ENCODE data around the gene KIAA0753. TPM values are rescaled to one million over a fixed set of nuclear protein-coding genes. Genes with fewer than 3 reads are reported as not detected.

The KIAA0753 gene
- total RNA-seq, 1 donor from 2014 or later: 24.7 TPM

GRCh38 chr17:6610011-6610410, 30.5 kb downstream of the KIAA0753 start:
- peaks cover 77% of the 10 kb centered on the region for H3K36me3 Mint-ChIP-seq (ENCODE audit: low read depth)
- H3K9me3 Mint-ChIP-seq: no peaks in the 10 kb centered on the region
- CTCF ChIA-PET: no interaction called here
- no peak for TF ChIP-seq CTCF (IDR thresholded peaks at IDR 0.05)
- no peak for DNase-seq
- H3K27me3 Mint-ChIP-seq: no peaks in the 10 kb centered on the region
- no peaks in the 10 kb centered on the region for H3K4me1 Mint-ChIP-seq
- H3K4me3 Mint-ChIP-seq: no peak overlapping the region
- POLR2A ChIA-PET: no interaction called here
- intact Hi-C loops (cut with micrococcal nuclease): no loop called here
- H3K27ac Mint-ChIP-seq: no peak overlapping the region
- no peak for ATAC-seq (ENCODE audit: low read depth)

DNA sequence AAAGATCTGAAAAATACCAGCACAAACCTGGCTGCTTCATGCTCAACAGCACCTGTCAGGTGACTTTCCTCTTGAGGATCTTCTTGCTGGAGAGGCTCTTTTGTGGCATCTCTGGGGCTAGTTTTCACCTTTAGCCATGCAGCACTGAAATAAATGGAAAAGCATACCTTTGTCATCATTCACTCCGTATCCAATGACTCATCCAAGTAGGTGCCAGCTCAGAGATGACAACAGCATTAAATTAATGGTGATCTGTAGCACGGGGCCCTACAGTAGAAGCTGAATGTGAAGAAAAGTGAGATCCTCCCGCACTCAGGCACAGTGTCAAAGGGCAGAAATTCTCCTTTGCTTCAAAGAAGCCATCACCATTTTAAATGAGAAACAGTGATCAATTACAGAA, 32.2 kb downstream of the KIAA0753 start:
- DNase-seq (no peak), ATAC-seq (ENCODE audit: low read depth) (no peak)
- CTCF ChIA-PET: no interaction called here
- TF ChIP-seq CTCF (IDR thresholded peaks at IDR 0.05): no peak
- H3K27ac Mint-ChIP-seq: no peak overlapping the region
- peaks cover 80% of the 10 kb centered on the region for H3K36me3 Mint-ChIP-seq (ENCODE audit: low read depth)
- H3K9me3 Mint-ChIP-seq: no peaks in the 10 kb centered on the region
- POLR2A ChIA-PET: no interaction called here
- no peaks in the 10 kb centered on the region for H3K4me1 Mint-ChIP-seq
- H3K27me3 Mint-ChIP-seq: no peaks in the 10 kb centered on the region
- no peak overlapping the region for H3K4me3 Mint-ChIP-seq
- intact Hi-C loops (cut with micrococcal nuclease): no loop called here

DNA sequence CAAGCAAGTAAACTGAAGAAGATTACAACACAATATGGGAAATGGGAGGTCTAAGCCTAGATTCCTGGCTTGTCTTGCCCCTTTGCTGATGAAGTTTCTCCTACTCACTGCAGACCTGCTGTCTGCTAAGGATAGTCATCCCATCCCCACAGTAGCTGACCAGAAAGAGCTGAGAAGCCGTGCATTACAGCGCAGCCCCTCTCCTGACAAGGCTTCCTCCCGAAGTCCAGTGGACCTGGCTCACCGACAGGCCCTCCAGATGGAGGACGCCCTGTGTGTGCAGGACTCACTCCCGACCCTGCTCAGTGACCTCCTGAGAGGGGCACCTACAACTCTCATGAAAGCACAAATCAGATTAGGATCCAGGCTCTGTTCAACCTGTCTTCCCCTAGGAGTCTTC, 35.4 kb downstream of the KIAA0753 start:
- no peak for TF ChIP-seq CTCF (IDR thresholded peaks at IDR 0.05)
- Mint-ChIP-seq H3K36me3 (ENCODE audit: low read depth) (peaks cover 79% of the 10 kb centered on the region), H3K4me1 (peaks cover under 1% of the 10 kb centered on the region), H3K4me3 (no peak overlapping the region), H3K27ac (no peak overlapping the region), H3K27me3 (no peaks in the 10 kb centered on the region), H3K9me3 (no peaks in the 10 kb centered on the region)
- intact Hi-C loops (cut with micrococcal nuclease): no loop called here
- POLR2A ChIA-PET: no interaction called here
- DNase-seq (no peak), ATAC-seq (ENCODE audit: low read depth) (no peak)
- CTCF ChIA-PET: no interaction called here

DNA sequence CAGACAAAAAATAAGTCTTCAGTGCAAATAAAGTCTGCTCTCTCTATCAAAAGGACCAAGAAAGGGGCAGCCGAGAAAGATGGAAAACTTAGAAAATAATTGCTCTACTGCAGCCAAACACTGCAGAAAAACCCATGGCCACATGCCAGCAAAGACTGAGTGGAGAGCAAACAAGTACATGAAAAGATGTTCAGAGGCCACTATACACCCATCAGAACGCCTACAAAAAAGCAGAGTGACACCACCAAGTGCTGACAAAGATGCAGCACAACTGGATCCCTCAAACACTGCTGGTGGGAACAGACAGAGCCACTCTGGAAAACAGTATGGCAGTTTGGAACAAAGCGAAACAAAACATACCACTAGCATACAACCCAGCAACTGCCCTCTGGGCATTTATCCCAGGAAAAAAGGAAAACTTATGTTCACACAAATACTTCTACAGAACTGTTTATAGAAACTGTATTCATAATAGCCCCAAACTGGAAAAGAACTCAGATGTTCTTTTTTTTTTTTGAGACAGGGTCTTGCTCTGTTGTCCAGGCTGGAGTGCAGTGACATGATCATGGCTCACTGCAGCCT, 36.7 kb downstream of the KIAA0753 start:
- H3K27ac Mint-ChIP-seq: no peak overlapping the region
- no peak for TF ChIP-seq CTCF (IDR thresholded peaks at IDR 0.05)
- H3K9me3 Mint-ChIP-seq: no peaks in the 10 kb centered on the region
- ATAC-seq (ENCODE audit: low read depth) (no peak), DNase-seq (no peak)
- no peak overlapping the region for H3K4me3 Mint-ChIP-seq
- no peaks in the 10 kb centered on the region for H3K27me3 Mint-ChIP-seq
- H3K36me3 Mint-ChIP-seq (ENCODE audit: low read depth): peaks cover 75% of the 10 kb centered on the region
- ChIA-PET CTCF (no interaction called here), POLR2A (no interaction called here)
- intact Hi-C loops (cut with micrococcal nuclease): no loop called here
- H3K4me1 Mint-ChIP-seq: peaks cover 12% of the 10 kb centered on the region

DNA sequence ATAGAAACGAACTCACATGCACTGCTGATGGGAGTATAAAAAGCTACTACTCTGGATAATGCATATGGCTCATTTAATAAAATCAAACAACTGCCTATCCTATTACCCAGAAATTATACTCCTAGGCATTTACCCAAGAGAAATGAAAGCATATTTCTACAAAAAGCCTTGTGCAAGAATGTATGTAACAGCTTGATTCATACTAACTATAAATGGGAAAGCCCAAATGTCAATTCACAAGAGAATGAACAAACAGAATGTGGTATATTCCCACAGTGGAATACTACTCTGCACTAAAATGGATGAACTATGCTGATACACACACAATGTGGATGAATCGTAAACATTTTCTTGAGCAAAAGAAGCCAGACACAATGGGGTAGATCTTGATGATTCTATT, 38.4 kb downstream of the KIAA0753 start:
- no peaks in the 10 kb centered on the region for H3K27me3 Mint-ChIP-seq
- no peak overlapping the region for H3K4me3 Mint-ChIP-seq
- intact Hi-C loops (cut with micrococcal nuclease): no loop called here
- DNase-seq (no peak), ATAC-seq (ENCODE audit: low read depth) (no peak)
- ChIA-PET POLR2A (no interaction called here), CTCF (no interaction called here)
- no peak overlapping the region for H3K27ac Mint-ChIP-seq
- no peaks in the 10 kb centered on the region for H3K9me3 Mint-ChIP-seq
- TF ChIP-seq CTCF (IDR thresholded peaks at IDR 0.05): no peak
- H3K4me1 Mint-ChIP-seq: peaks cover 12% of the 10 kb centered on the region
- H3K36me3 Mint-ChIP-seq (ENCODE audit: low read depth): peaks cover 73% of the 10 kb centered on the region

All from activated B cell treated with CpG ODN at 0.5 μM for 24 hours (primary cell).